Neural crest cell (in vitro differentiated cells): ENCODE measurements around the gene CENPE. TPM values are rescaled to one million over a fixed set of nuclear protein-coding genes. Genes with fewer than 3 reads are reported as not detected.

Source experiments
- DNase-seq: peaks from one replicate; pipeline ENCODE4 v3.0.0; 2021; ENCODE audit warnings: low read depth, mixed read lengths, low spot score
- H3K27ac Mint-ChIP-seq: one replicate; pipeline ENCODE4 v1.8.0; 2021; ENCODE audit warnings: mild to moderate bottlenecking, mixed read lengths; ENCODE audit not compliant: unreplicated experiment
- H3K27me3 Mint-ChIP-seq: 2 replicates; pipeline ENCODE4 v1.8.0; 2021; ENCODE audit warnings: low read depth, mild to moderate bottlenecking, mixed read lengths
- H3K36me3 Mint-ChIP-seq: 2 replicates; pipeline ENCODE4 v1.8.0; 2021; ENCODE audit warnings: low read depth, mild to moderate bottlenecking, mixed read lengths
- H3K4me1 Mint-ChIP-seq: 2 replicates; pipeline ENCODE4 v1.8.0; 2021; ENCODE audit warnings: mixed read lengths
- H3K4me3 Mint-ChIP-seq: one replicate; pipeline ENCODE4 v1.8.0; 2021; ENCODE audit warnings: mild to moderate bottlenecking, mixed read lengths
- H3K9me3 Mint-ChIP-seq: 2 replicates; pipeline ENCODE4 v1.8.0; 2021; ENCODE audit warnings: mixed read lengths
- total RNA-seq: library from RNA; stranded (reverse); gene quantifications from 2 replicates; pipeline ENCODE4 v1.2.1, GENCODE V29; 2021
- TF ChIP-seq, protein P1 (sequence below): fragments of 200-600 bp; sonication (generic); conservative IDR thresholded peaks from 2 replicates; pipeline ENCODE4 v1.5.0; 2021; ENCODE audit warnings: antibody characterized with exemption, mild to moderate bottlenecking

Gene CENPE
- total RNA-seq, 1 donor from 2014 or later = 70.0 TPM

DNA sequence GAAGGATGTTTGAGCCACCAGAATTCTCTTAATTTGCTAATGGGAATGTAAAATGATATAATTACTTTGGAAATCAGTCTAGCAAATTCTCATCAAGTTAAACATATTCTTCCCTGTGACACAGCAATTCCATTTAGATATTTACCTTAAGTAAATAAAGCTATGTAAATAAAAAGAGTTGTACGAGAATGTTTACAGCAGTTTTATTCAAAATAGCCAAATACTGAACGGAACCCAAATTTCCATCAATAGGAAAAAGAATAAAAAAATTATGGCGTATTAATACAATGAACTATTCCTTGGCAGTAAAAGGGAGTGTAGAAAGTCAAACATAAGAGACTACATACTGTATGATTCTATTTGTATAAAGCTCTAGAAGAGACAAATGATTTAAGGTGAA, 45.8 kb downstream of the CENPE start:
- H3K36me3 Mint-ChIP-seq = peaks cover 53% of the 10 kb centered on the region
- no peak overlapping the region for H3K4me3 Mint-ChIP-seq
- no peaks in the 10 kb centered on the region for H3K27me3 Mint-ChIP-seq
- H3K27ac Mint-ChIP-seq = no peak overlapping the region
- TF ChIP-seq, protein P1, sequence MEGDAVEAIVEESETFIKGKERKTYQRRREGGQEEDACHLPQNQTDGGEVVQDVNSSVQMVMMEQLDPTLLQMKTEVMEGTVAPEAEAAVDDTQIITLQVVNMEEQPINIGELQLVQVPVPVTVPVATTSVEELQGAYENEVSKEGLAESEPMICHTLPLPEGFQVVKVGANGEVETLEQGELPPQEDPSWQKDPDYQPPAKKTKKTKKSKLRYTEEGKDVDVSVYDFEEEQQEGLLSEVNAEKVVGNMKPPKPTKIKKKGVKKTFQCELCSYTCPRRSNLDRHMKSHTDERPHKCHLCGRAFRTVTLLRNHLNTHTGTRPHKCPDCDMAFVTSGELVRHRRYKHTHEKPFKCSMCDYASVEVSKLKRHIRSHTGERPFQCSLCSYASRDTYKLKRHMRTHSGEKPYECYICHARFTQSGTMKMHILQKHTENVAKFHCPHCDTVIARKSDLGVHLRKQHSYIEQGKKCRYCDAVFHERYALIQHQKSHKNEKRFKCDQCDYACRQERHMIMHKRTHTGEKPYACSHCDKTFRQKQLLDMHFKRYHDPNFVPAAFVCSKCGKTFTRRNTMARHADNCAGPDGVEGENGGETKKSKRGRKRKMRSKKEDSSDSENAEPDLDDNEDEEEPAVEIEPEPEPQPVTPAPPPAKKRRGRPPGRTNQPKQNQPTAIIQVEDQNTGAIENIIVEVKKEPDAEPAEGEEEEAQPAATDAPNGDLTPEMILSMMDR = no peak
- H3K4me1 Mint-ChIP-seq = no peaks in the 10 kb centered on the region
- peaks cover 10% of the 10 kb centered on the region for H3K9me3 Mint-ChIP-seq
- no peak for DNase-seq

DNA sequence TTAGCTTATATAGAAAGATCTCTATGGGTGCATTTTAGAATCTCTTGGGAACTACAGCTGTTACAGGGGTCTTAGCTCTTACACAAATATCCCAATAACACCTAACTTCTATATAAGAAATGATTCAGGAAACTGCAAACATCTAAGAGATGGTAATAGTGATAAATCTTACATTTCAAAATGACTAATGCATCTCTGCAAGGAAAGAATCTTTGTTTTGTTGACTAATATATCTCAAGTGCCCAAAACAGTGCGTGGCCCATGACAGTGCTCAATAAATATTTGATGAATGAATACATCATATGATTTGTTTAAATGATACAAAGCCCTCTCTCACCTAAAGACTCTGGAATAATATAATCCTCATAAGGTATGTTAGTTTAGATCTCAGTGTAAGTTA, 47.5 kb downstream of the CENPE start:
- H3K27ac Mint-ChIP-seq = no peak overlapping the region
- peaks cover 47% of the 10 kb centered on the region for H3K36me3 Mint-ChIP-seq
- TF ChIP-seq, protein P1 = no peak
- no peaks in the 10 kb centered on the region for H3K4me1 Mint-ChIP-seq
- no peaks in the 10 kb centered on the region for H3K9me3 Mint-ChIP-seq
- no peaks in the 10 kb centered on the region for H3K27me3 Mint-ChIP-seq
- H3K4me3 Mint-ChIP-seq = no peak overlapping the region
- DNase-seq = no peak

GRCh38 chr4:103144926-103145325, 53.2 kb downstream of the CENPE start:
- no peak overlapping the region for H3K4me3 Mint-ChIP-seq
- TF ChIP-seq, protein P1 = no peak
- peaks cover 46% of the 10 kb centered on the region for H3K36me3 Mint-ChIP-seq
- no peak overlapping the region for H3K27ac Mint-ChIP-seq
- no peaks in the 10 kb centered on the region for H3K27me3 Mint-ChIP-seq
- H3K9me3 Mint-ChIP-seq = no peaks in the 10 kb centered on the region
- DNase-seq = no peak
- no peaks in the 10 kb centered on the region for H3K4me1 Mint-ChIP-seq

DNA sequence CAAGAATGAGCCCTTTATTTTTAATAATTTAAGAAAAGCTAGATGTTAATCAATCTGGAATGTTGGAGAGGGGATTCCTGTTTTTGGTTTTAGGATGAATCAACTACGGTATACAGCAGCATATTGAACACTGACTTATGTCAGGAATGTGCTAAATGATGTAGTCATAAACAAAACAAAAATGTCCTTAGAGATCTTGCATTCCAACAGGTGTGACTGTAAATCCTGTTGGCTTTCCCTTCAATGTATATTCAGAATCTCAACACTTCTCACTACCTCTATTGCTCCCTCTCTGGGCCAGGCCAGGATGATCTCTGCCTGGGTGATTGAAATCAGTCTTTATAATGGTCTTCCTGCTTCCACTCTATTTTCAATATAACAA, 60.7 kb downstream of the CENPE start:
- TF ChIP-seq, protein P1 = no peak
- Mint-ChIP-seq H3K36me3 (peaks cover 29% of the 10 kb centered on the region), H3K27me3 (no peaks in the 10 kb centered on the region), H3K4me1 (no peaks in the 10 kb centered on the region), H3K4me3 (no peak overlapping the region), H3K27ac (no peak overlapping the region), H3K9me3 (no peaks in the 10 kb centered on the region)
- DNase-seq = no peak

GRCh38 chr4:103136671-103137445, 61.3 kb downstream of the CENPE start:
- Mint-ChIP-seq H3K27ac (no peak overlapping the region), H3K4me3 (no peak overlapping the region), H3K4me1 (no peaks in the 10 kb centered on the region), H3K9me3 (no peaks in the 10 kb centered on the region), H3K36me3 (peaks cover 34% of the 10 kb centered on the region), H3K27me3 (no peaks in the 10 kb centered on the region)
- no peak for DNase-seq
- TF ChIP-seq, protein P1 = no peak
